IMR-90 (cell line): ENCODE measurements around the gene DNM3. TPM values are rescaled to one million over a fixed set of nuclear protein-coding genes. Genes with fewer than 3 reads are reported as not detected.

Experiments used
- ATAC-seq: fragments of 200-7000 bp; cut with Tn5 transposase; 2 replicates; pipeline ENCODE4 v1.9.1; 2020; ENCODE audit warnings: low read depth, mild to moderate bottlenecking, moderate library complexity
- BruUV-seq: library from RNA; stranded (reverse); fragments of 400-500 nt; replicated peaks from 2 replicates; lab custom pipeline; 2021; lab: Mats Ljungman, UMichigan
- CTCF ChIA-PET: fragments of 300-600 bp; formaldehyde crosslinking; extraction: SDS; loops from one replicate; lab custom pipeline; 2021; ENCODE audit warnings: antibody characterized with exemption; lab: Yijun Ruan, JAX
- POLR2A ChIA-PET: fragments of 300-600 bp; sonication (Branson Sonifier 250); formaldehyde crosslinking; loops from one replicate; lab custom pipeline; 2022; ENCODE audit warnings: antibody characterized with exemption; ENCODE audit not compliant: unreplicated experiment; lab: Charles Lee
- DNase-seq: peaks from one replicate; pipeline ENCODE4 v3.0.0; 2013
- H2AFZ ChIP-seq: replicated peaks from 2 replicates; pipeline ENCODE3; 2013; ENCODE audit warnings: low read length, mild to moderate bottlenecking; ENCODE audit not compliant: poor library complexity
- H2AK5ac ChIP-seq: 2 replicates; pipeline ENCODE4 v1.6.1; 2013; ENCODE audit warnings: low read depth, low read length, inconsistent platforms
- H2AK9ac ChIP-seq: replicated peaks from 2 replicates; pipeline ENCODE3; 2013; ENCODE audit warnings: mild to moderate bottlenecking, low read depth, low read length, moderate library complexity; ENCODE audit not compliant: poor library complexity
- H2BK120ac ChIP-seq: 2 replicates; pipeline ENCODE4 v1.6.1; 2013; ENCODE audit warnings: low read depth, low read length, inconsistent platforms
- H2BK15ac ChIP-seq: 3 replicates; pipeline ENCODE4 v1.6.1; 2013; ENCODE audit warnings: low read depth, low read length, inconsistent platforms
- H2BK20ac ChIP-seq: 2 replicates; pipeline ENCODE4 v1.6.1; 2013; ENCODE audit warnings: low read depth, mild to moderate bottlenecking, inconsistent platforms, low read length, moderate library complexity
- H2BK5ac ChIP-seq: 2 replicates; pipeline ENCODE4 v1.6.1; 2013; ENCODE audit warnings: mild to moderate bottlenecking, low read depth, low read length, inconsistent platforms; ENCODE audit not compliant: poor library complexity, severe bottlenecking
- H3K14ac ChIP-seq: replicated peaks from 2 replicates; pipeline ENCODE4 v1.6.1; 2013; ENCODE audit warnings: low read depth, low read length, inconsistent platforms
- H3K18ac ChIP-seq: 2 replicates; pipeline ENCODE4 v1.6.1; 2013; ENCODE audit warnings: low read depth, low read length, control low read depth
- H3K23ac ChIP-seq: 2 replicates; pipeline ENCODE4 v1.6.1; 2013; ENCODE audit warnings: low read depth, low read length, inconsistent platforms
- H3K27ac ChIP-seq: 2 replicates; pipeline ENCODE4 v1.5.1; 2013; ENCODE audit warnings: mild to moderate bottlenecking, control low read depth, low read length; ENCODE audit not compliant: insufficient read depth
- H3K27me3 ChIP-seq: 2 replicates; pipeline ENCODE4 v1.6.1; 2013; ENCODE audit warnings: low read length; ENCODE audit not compliant: control insufficient read depth, insufficient read depth
- H3K36me3 ChIP-seq: 2 replicates; pipeline ENCODE4 v1.6.1; 2013; ENCODE audit warnings: low read length, mixed read lengths; ENCODE audit not compliant: control insufficient read depth, insufficient read depth
- H3K4ac ChIP-seq: 2 replicates; pipeline ENCODE4 v1.6.1; 2013; ENCODE audit warnings: low read depth, low read length, inconsistent platforms
- H3K4me1 ChIP-seq: 2 replicates; pipeline ENCODE4 v1.6.1; 2013; ENCODE audit warnings: low read length, mixed read lengths; ENCODE audit not compliant: control insufficient read depth, insufficient read depth
- H3K4me2 ChIP-seq: 2 replicates; pipeline ENCODE4 v1.6.1; 2013; ENCODE audit warnings: low read depth, mild to moderate bottlenecking, control low read depth, low read length, moderate library complexity
- H3K4me3 ChIP-seq: 2 replicates; pipeline ENCODE4 v1.5.1; 2013; ENCODE audit warnings: low read depth, mild to moderate bottlenecking, control low read depth, low read length, moderate library complexity; ENCODE audit not compliant: insufficient read depth
- H3K56ac ChIP-seq: 2 replicates; pipeline ENCODE4 v1.6.1; 2013; ENCODE audit warnings: low read length, inconsistent platforms; ENCODE audit not compliant: insufficient read depth; ENCODE audit errors: extremely low read depth
- H3K79me1 ChIP-seq, 2 experiments: 2 replicates each; pipeline ENCODE4 v1.6.1; 2013; ENCODE audit warnings: low read length in 2 of 2, inconsistent platforms in 1 of 2, low read depth in 1 of 2
- H3K9ac ChIP-seq: 2 replicates; pipeline ENCODE4 v1.6.1; 2013; ENCODE audit warnings: low read depth, low read length, control low read depth
- H3K9me1 ChIP-seq: 2 replicates; pipeline ENCODE4 v1.6.1; 2013; ENCODE audit warnings: low read length, inconsistent platforms; ENCODE audit not compliant: insufficient read depth
- H3K9me3 ChIP-seq: 2 replicates; pipeline ENCODE4 v1.6.1; 2013; ENCODE audit warnings: low read length; ENCODE audit not compliant: control insufficient read depth, insufficient read depth
- H4K20me1 ChIP-seq: 2 replicates; pipeline ENCODE4 v1.6.1; 2013; ENCODE audit warnings: low read length, inconsistent platforms; ENCODE audit not compliant: insufficient read depth
- H4K5ac ChIP-seq: 2 replicates; pipeline ENCODE4 v1.6.1; 2013; ENCODE audit warnings: mild to moderate bottlenecking, low read depth, low read length, control low read depth
- H4K8ac ChIP-seq, 2 experiments: 2 replicates each; pipeline ENCODE4 v1.6.1; 2013; ENCODE audit warnings: low read depth in 2 of 2, low read length in 2 of 2, control low read depth in 1 of 2, inconsistent platforms in 1 of 2
- H4K91ac ChIP-seq: 2 replicates; pipeline ENCODE4 v1.6.1; 2013; ENCODE audit warnings: low read depth, low read length, inconsistent platforms; ENCODE audit not compliant: insufficient read depth
- BHLHE40 ChIP-seq: fragments of 150-350 bp; IDR thresholded peaks from 2 replicates; pipeline ENCODE4 v1.6.1; 2016; ENCODE audit warnings: mild to moderate bottlenecking, low read depth, low read length
- ELK1 ChIP-seq: fragments of 150-350 bp; IDR thresholded peaks from 2 replicates; pipeline ENCODE4 v1.6.1; 2016; ENCODE audit warnings: low read depth, mild to moderate bottlenecking, low read length, moderate library complexity, borderline replicate concordance
- FOS ChIP-seq: fragments of 150-350 bp; IDR thresholded peaks from 2 replicates; pipeline ENCODE4 v1.6.1; 2016; ENCODE audit warnings: low read depth, low read length
- MXI1 ChIP-seq: IDR thresholded peaks from 2 replicates; pipeline ENCODE4 v1.6.1; 2012; ENCODE audit warnings: low read depth, mild to moderate bottlenecking, low read length, moderate library complexity, borderline replicate concordance
- POLR2A ChIP-seq: IDR thresholded peaks from 2 replicates; pipeline ENCODE4 v1.6.1; 2012; ENCODE audit warnings: mild to moderate bottlenecking, low read depth, low read length
- RAD21 ChIP-seq: IDR thresholded peaks from 2 replicates; pipeline ENCODE4 v1.6.1; 2012; ENCODE audit warnings: low read length, improper control_type of control experiment
- SMC3 ChIP-seq: fragments of 150-350 bp; IDR thresholded peaks from 2 replicates; pipeline ENCODE4 v1.6.1; 2016; ENCODE audit warnings: low read depth, mild to moderate bottlenecking, antibody characterized with exemption, low read length, moderate library complexity
- USF2 ChIP-seq: fragments of 150-350 bp; IDR thresholded peaks from 2 replicates; pipeline ENCODE4 v1.6.1; 2017; ENCODE audit warnings: mild to moderate bottlenecking, antibody characterized with exemption, low read length, low read depth
- WGBS, 2 experiments: methylation state at CpG; one replicate each; pipeline versions ENCODE4 v1.1.5 to v1.1.7; 2013; ENCODE audit warnings: missing lambda C conversion rate in 2 of 2; ENCODE audit not compliant: insufficient read length in 1 of 2; ENCODE audit errors: extremely low coverage in 2 of 2; 5-methylcytosine and 5-hydroxymethylcytosine counted together
- dilution Hi-C: fragments of 300-500 bp; cut with HindIII; formaldehyde crosslinking; loops from one replicate; pipeline ENCODE4 v1.14.3; 2018; ENCODE audit warnings: low sequenced_read_pairs; ENCODE audit not compliant: unreplicated experiment
- in situ Hi-C: fragments of 300-500 bp; cut with MboI; formaldehyde crosslinking; loops from 3 replicates; pipeline ENCODE4 v1.14.3; 2019; ENCODE audit warnings: low sequenced_read_pairs, inconsistent platforms, mixed read lengths
- intact Hi-C: fragments of 100-400 bp; cut with micrococcal nuclease; formaldehyde crosslinking; loops from 2 replicates; pipeline ENCODE4 v1.10.0; 2022
- polyA plus RNA-seq, 3 experiments: library from polyadenylated mRNA; depleted of rRNA; stranded (reverse); fragments of >200 nt; gene quantifications; 2 replicates each; pipeline ENCODE4 v1.2.3, GENCODE V29; 2012; ENCODE audit warnings: low replicate concordance in 1 of 3
- total RNA-seq: library from RNA; depleted of rRNA; stranded (reverse); fragments of >200 nt; gene quantifications from 2 replicates; pipeline ENCODE4 v1.2.3, GENCODE V29; 2012
- TF ChIP-seq, protein P1 (sequence below): conservative IDR thresholded peaks from 2 replicates; pipeline ENCODE4 v1.5.1; 2012; ENCODE audit warnings: mild to moderate bottlenecking, low read depth, low read length, improper control_type of control experiment

The DNM3 gene
- total and polyA plus RNA-seq, 2 of the 4 experiments (the other 2 are of a cell fraction): 0.36 TPM

- Histone ChIP-seq H3K36me3 (no peaks in the 10 kb centered on the region), H2BK120ac (no peak overlapping the region), H3K27me3 (no peaks in the 10 kb centered on the region), H3K23ac (no peak overlapping the region), H3K56ac (no peak overlapping the region), H4K5ac (no peak overlapping the region), H2BK20ac (no peak overlapping the region), H4K8ac (no peak overlapping the region), H3K9ac (no peak overlapping the region), H3K4me2 (no peak overlapping the region), H3K9me3 (no peaks in the 10 kb centered on the region), H3K14ac (no peak overlapping the region), H3K4ac (no peak overlapping the region), H4K20me1 (no peaks in the 10 kb centered on the region), H3K9me1 (no peaks in the 10 kb centered on the region), H3K27ac (no peak overlapping the region), H2BK15ac (no peak overlapping the region), H2AFZ (no peak overlapping the region), H2AK5ac (no peak overlapping the region), H3K4me3 (no peak overlapping the region), H3K79me1 (no peaks in the 10 kb centered on the region), H3K4me1 (no peaks in the 10 kb centered on the region), H4K91ac (no peak overlapping the region), H3K18ac (no peak overlapping the region), H2BK5ac (no peak overlapping the region), H2AK9ac (no peak overlapping the region)
- dilution Hi-C loops: no loop called here
- DNase-seq (no peak), ATAC-seq (no peak)
- POLR2A ChIA-PET: no interaction called here
- CTCF ChIA-PET: no interaction called here
- no TSS peak for BruUV-seq
- intact Hi-C loops: no loop called here
- WGBS, 2 experiments: 20% methylated on average over 1 of the region's 1 CpG; no CpG with 5 or more reads in 1 of the 2 experiments
- in situ Hi-C loops: no loop called here
- TF ChIP-seq ELK1 (no peak), BHLHE40 (no peak), FOS (no peak), SMC3 (no peak), MXI1 (no peak), USF2 (no peak), POLR2A (no peak), RAD21 (no peak)
- TF ChIP-seq, protein P1, sequence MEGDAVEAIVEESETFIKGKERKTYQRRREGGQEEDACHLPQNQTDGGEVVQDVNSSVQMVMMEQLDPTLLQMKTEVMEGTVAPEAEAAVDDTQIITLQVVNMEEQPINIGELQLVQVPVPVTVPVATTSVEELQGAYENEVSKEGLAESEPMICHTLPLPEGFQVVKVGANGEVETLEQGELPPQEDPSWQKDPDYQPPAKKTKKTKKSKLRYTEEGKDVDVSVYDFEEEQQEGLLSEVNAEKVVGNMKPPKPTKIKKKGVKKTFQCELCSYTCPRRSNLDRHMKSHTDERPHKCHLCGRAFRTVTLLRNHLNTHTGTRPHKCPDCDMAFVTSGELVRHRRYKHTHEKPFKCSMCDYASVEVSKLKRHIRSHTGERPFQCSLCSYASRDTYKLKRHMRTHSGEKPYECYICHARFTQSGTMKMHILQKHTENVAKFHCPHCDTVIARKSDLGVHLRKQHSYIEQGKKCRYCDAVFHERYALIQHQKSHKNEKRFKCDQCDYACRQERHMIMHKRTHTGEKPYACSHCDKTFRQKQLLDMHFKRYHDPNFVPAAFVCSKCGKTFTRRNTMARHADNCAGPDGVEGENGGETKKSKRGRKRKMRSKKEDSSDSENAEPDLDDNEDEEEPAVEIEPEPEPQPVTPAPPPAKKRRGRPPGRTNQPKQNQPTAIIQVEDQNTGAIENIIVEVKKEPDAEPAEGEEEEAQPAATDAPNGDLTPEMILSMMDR: no peak
These were observed 40.1 kb downstream of the DNM3 start for GRCh38 chr1:171881442-171881841.
